K562 (cell line): ENCODE measurements around the gene ARHGAP12. TPM values are rescaled to one million over a fixed set of nuclear protein-coding genes. Genes with fewer than 3 reads are reported as not detected.

Source experiments
- ARID1B ChIP-seq: fragments of 450-650 bp; IDR thresholded peaks from 2 replicates; pipeline ENCODE4 v1.6.1; 2016; ENCODE audit warnings: antibody characterized with exemption, mild to moderate bottlenecking, inconsistent platforms
- CHD7 ChIP-seq: fragments of 200-600 bp; sonication (generic); IDR thresholded peaks from one replicate; pipeline ENCODE4 v1.6.1; 2012; ENCODE audit warnings: mild to moderate bottlenecking, low read depth, low read length, inconsistent platforms
- CSDE1 ChIP-seq, 2 experiments: fragments of 450-650 bp; IDR thresholded peaks; 2 replicates each; pipeline ENCODE4 v1.6.1; 2016; ENCODE audit warnings: mild to moderate bottlenecking in 1 of 2
- E2F4 ChIP-seq: sonication (generic); formaldehyde crosslinking; IDR thresholded peaks from 2 replicates; pipeline ENCODE4 v1.8.0; 2022; ENCODE audit warnings: mild to moderate bottlenecking, low read depth, missing genetic modification reagents
- ELF4 ChIP-seq: fragments of 450-650 bp; formaldehyde crosslinking; IDR thresholded peaks from 2 replicates; pipeline ENCODE4 v1.4.0; 2022; ENCODE audit warnings: missing genetic modification characterization
- FOS ChIP-seq: IDR thresholded peaks from 3 replicates; pipeline ENCODE4 v1.6.1; 2011; ENCODE audit not compliant: insufficient read length; ENCODE audit errors: extremely low read depth
- MIER1 ChIP-seq: fragments of 450-650 bp; IDR thresholded peaks from 2 replicates; pipeline ENCODE4 v1.6.1; 2016; ENCODE audit warnings: antibody characterized with exemption, mild to moderate bottlenecking, low read depth
- NFE2 ChIP-seq: IDR thresholded peaks from 2 replicates; pipeline ENCODE4 v1.6.1; 2014; ENCODE audit warnings: antibody characterized with exemption, low read depth
- SMARCE1 ChIP-seq: fragments of 450-650 bp; IDR thresholded peaks from 2 replicates; pipeline ENCODE4 v1.7.1; 2016; ENCODE audit warnings: mild to moderate bottlenecking
- ZNF133 ChIP-seq: fragments of 250-450 bp; sonication (Bioruptor Pico); IDR thresholded peaks from 2 replicates; pipeline ENCODE4 v1.4.0; 2020; ENCODE audit warnings: mild to moderate bottlenecking
- ZNF165 ChIP-seq: fragments of 250-450 bp; sonication (Bioruptor Pico); IDR thresholded peaks from 2 replicates; pipeline ENCODE4 v1.4.0; 2020; ENCODE audit warnings: borderline replicate concordance
- ZNF280A ChIP-seq: fragments of 450-650 bp; IDR thresholded peaks from 2 replicates; pipeline ENCODE4 v1.6.1; 2018; ENCODE audit warnings: mild to moderate bottlenecking, low read depth; ENCODE audit not compliant: partially characterized antibody
- ZNF445 ChIP-seq: fragments of 250-450 bp; sonication (Bioruptor Pico); IDR thresholded peaks from 2 replicates; pipeline ENCODE4 v1.4.0; 2020; ENCODE audit warnings: low read depth, mild to moderate bottlenecking, moderate library complexity
- polyA plus RNA-seq, 8 experiments: library from polyadenylated mRNA; depleted of rRNA in 4 of 8; stranded (reverse) in 5 of 8; unstranded in 3 of 8; fragments of >200 nt; fragmentation: Nextera tagmentation in 2 of 8; fragmentation: Illumina TruSeq in 1 of 8; extraction: Ambion mirVana in 2 of 8; extraction: Trizol in 1 of 8; gene quantifications; 2 replicates each; pipeline versions ENCODE4 v1.2.1 to v1.2.3, GENCODE V29; 2011 to 2014; ENCODE audit warnings: inconsistent platforms in 1 of 8, missing spikeins in 1 of 8
- total RNA-seq, 7 experiments: library from RNA; depleted of rRNA in 6 of 7; stranded (reverse); fragments of >200 nt in 6 of 7; fragmentation: Illumina TruSeq in 2 of 7; extraction: Trizol in 2 of 7; gene quantifications; 2 replicates each; pipeline versions ENCODE4 v1.2.1 to v1.2.3, GENCODE V29; 2011 to 2021; ENCODE audit warnings: low replicate concordance in 1 of 7

ARHGAP12 gene
- total and polyA plus RNA-seq, 9 of the 15 experiments (the other 6 are each of a cell fraction or from before 2014, with no cell fraction given): 4.4 to 18.7 (median 10.1) TPM

GRCh38 chr10:31940839-31941653 is 12.4 kb upstream of the ARHGAP12 start (continued):
- TF ChIP-seq FOS (peak; percentile 32), SMARCE1 (peak; percentile 47; the same call in 1 of the 2 replicates), CSDE1 (IDR thresholded peaks at IDR 0.05) (peak in 1 of 2 experiments; percentile 39; a peak in 1 of 4 replicates), CHD7 (no peak), ZNF445 (CRISPR knock-in tag) (no peak), NFE2 (peak; percentile 68), ARID1B (peak; percentile 66), ELF4 (no peak), E2F4 (CRISPR knock-in tag) (no peak), ZNF165 (CRISPR knock-in tag) (no peak), ZNF280A (no peak), ZNF133 (CRISPR knock-in tag) (no peak), MIER1 (no peak)
